Measurements from ENCODE around the gene ABCF3. TPM values are rescaled to one million over a fixed set of nuclear protein-coding genes. Genes with fewer than 3 reads are reported as not detected.

Gene ABCF3
- total RNA-seq = 10 to 100 TPM; 41.0 to 76.7 (median 64.0) TPM

DNA sequence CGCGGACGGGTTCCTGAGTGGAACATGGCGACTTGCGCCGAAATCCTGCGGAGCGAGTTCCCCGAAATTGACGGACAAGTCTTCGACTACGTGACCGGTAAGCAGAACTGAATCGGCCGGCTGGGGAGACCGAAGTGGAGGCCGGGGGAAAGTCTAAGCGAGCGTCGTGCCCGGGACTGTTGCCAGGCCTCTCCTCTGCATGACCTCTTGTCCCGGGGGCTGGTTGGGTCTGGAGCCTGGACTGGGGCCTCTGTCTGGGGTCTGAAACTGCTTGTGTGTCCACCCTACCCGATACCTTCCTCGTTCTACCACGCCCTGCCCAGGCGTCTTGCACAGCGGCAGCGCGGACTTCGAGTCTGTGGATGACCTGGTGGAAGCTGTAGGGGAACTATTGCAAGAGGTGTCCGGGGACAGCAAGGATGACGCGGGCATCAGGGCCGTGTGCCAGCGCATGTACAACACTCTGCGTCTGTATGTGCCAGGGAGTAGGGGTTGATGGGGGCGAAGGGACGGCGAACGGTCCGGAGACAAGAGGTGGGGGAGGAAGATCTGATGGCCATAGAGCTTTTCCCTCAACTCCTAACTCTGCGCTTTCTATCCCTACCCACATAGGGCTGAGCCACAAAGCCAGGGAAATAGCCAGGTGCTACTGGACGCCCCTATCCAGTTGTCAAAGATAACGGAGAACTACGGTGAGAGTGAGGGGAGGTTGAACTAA is at the start of gene ABCF3:
Gene ABCF3 (plus strand): TSS at position 16 of the 718 bp plus-strand sequence. CDS start 9 bp downstream, at position 25.
- no peak for DNase-seq (ENCODE audit: low spot score)
- TF ChIP-seq, protein P1, sequence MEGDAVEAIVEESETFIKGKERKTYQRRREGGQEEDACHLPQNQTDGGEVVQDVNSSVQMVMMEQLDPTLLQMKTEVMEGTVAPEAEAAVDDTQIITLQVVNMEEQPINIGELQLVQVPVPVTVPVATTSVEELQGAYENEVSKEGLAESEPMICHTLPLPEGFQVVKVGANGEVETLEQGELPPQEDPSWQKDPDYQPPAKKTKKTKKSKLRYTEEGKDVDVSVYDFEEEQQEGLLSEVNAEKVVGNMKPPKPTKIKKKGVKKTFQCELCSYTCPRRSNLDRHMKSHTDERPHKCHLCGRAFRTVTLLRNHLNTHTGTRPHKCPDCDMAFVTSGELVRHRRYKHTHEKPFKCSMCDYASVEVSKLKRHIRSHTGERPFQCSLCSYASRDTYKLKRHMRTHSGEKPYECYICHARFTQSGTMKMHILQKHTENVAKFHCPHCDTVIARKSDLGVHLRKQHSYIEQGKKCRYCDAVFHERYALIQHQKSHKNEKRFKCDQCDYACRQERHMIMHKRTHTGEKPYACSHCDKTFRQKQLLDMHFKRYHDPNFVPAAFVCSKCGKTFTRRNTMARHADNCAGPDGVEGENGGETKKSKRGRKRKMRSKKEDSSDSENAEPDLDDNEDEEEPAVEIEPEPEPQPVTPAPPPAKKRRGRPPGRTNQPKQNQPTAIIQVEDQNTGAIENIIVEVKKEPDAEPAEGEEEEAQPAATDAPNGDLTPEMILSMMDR (IDR thresholded peaks at IDR 0.05) = no peak
- peak; percentile 24 for ATAC-seq (ENCODE audit: low FRiP score)

GRCh38 chr3:184140436-184140835 is 45.6 kb upstream of the ABCF3 start:
- TF ChIP-seq, protein P1 (IDR thresholded peaks at IDR 0.05) = no peak
- DNase-seq (ENCODE audit: low spot score) (no peak), ATAC-seq (ENCODE audit: low FRiP score) (no peak)

DNA sequence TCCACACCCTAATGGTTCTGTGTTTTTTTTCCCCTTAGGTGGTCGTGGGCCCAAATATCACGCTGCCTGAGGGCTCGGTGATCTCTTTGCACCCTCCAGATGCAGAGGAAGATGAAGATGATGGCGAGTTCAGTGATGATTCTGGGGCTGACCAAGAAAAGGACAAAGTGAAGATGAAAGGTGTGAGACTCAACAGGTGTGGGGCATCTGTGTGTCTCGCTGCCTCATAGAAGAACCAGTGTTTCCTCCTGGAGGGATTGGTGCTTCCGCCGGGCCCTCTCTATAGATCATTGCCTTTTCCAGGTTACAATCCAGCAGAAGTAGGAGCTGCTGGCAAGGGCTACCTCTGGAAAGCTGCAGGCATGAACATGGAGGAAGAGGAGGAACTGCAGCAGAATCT is 43.8 kb upstream of the ABCF3 start:
- ATAC-seq (ENCODE audit: low FRiP score) (no peak), DNase-seq (ENCODE audit: low spot score) (no peak)
- TF ChIP-seq, protein P1 (IDR thresholded peaks at IDR 0.05) = no peak

- no peak for ATAC-seq (ENCODE audit: low FRiP score)
- DNase-seq (ENCODE audit: low spot score) = no peak
- TF ChIP-seq, protein P1 (IDR thresholded peaks at IDR 0.05) = no peak
Observed at GRCh38 chr3:184143327-184143726, 42.7 kb upstream of the ABCF3 start.

DNA sequence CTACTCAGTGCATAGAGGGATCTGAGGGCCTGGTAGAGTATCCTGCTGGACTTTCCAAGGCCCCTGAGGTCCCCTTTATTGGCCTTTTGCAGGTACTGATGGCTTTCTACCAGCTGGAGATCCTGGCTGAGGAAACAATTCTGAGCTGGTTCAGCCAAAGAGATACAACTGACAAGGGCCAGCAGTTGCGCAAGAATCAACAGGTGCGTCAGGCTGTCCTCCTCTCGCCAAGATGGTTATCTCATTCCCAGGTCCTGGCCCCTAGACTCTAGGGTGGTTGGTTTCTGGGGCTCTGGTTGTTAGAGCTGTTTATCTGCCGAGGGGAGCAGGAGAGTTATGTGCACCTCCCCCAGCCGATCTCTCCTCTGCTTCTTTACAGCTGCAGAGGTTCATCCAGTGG is 41.5 kb upstream of the ABCF3 start:
- no peak for DNase-seq (ENCODE audit: low spot score)
- no peak for ATAC-seq (ENCODE audit: low FRiP score)
- TF ChIP-seq, protein P1 (IDR thresholded peaks at IDR 0.05) = no peak

GRCh38 chr3:184145111-184145524 is 40.9 kb upstream of the ABCF3 start:
- ATAC-seq (ENCODE audit: low FRiP score) = peak; percentile 87

More at GRCh38 chr3:184145111-184145524, 40.9 kb upstream of the ABCF3 start:
- no peak for DNase-seq (ENCODE audit: low spot score)
- TF ChIP-seq, protein P1 (IDR thresholded peaks at IDR 0.05) = no peak

Data from omental fat pad (tissue), 4 donors.